SK-N-SH (cell line): ENCODE data around the gene MAN2A2.

Experiments used
- CTCF ChIP-seq: fragments of 200-600 bp; sonication (generic); IDR thresholded peaks from 2 replicates; pipeline ENCODE4 v1.6.1; 2017; ENCODE audit warnings: antibody characterized with exemption, mild to moderate bottlenecking, moderate library complexity
- GATA2 ChIP-seq: sonication (generic); formaldehyde crosslinking; IDR thresholded peaks from 2 replicates; pipeline ENCODE4 v1.5.0; 2020; ENCODE audit warnings: mild to moderate bottlenecking, missing genetic modification reagents
- IRF3 ChIP-seq: fragments of 150-350 bp; IDR thresholded peaks from 2 replicates; pipeline ENCODE4 v1.6.1; 2016; ENCODE audit warnings: mild to moderate bottlenecking, low read depth, low read length
- MAX ChIP-seq: IDR thresholded peaks from 2 replicates; pipeline ENCODE4 v1.4.0; 2012; ENCODE audit warnings: low read depth
- NFIC ChIP-seq: IDR thresholded peaks from 2 replicates; pipeline ENCODE4 v1.4.0; 2012; ENCODE audit warnings: borderline replicate concordance
- POLR2AphosphoS5 ChIP-seq: IDR thresholded peaks from 2 replicates; pipeline ENCODE4 v1.6.1; 2012; ENCODE audit warnings: low read depth, low read length
- RAD21 ChIP-seq: IDR thresholded peaks from 2 replicates; pipeline ENCODE4 v1.6.1; 2012; ENCODE audit warnings: mild to moderate bottlenecking, low read length
- TAF1 ChIP-seq: IDR thresholded peaks from 2 replicates; pipeline ENCODE4 v1.6.1; 2012; ENCODE audit warnings: low read depth, mild to moderate bottlenecking, low read length, moderate library complexity, borderline replicate concordance
- YY1 ChIP-seq: IDR thresholded peaks from 2 replicates; pipeline ENCODE4 v1.4.0; 2012; ENCODE audit warnings: low read depth, mild to moderate bottlenecking
- ZBTB33 ChIP-seq: IDR thresholded peaks from 2 replicates; pipeline ENCODE4 v1.4.0; 2012; ENCODE audit warnings: low read depth, borderline replicate concordance
- TF ChIP-seq, protein P1 (sequence below): IDR thresholded peaks from 2 replicates; pipeline ENCODE4; 2012

DNA sequence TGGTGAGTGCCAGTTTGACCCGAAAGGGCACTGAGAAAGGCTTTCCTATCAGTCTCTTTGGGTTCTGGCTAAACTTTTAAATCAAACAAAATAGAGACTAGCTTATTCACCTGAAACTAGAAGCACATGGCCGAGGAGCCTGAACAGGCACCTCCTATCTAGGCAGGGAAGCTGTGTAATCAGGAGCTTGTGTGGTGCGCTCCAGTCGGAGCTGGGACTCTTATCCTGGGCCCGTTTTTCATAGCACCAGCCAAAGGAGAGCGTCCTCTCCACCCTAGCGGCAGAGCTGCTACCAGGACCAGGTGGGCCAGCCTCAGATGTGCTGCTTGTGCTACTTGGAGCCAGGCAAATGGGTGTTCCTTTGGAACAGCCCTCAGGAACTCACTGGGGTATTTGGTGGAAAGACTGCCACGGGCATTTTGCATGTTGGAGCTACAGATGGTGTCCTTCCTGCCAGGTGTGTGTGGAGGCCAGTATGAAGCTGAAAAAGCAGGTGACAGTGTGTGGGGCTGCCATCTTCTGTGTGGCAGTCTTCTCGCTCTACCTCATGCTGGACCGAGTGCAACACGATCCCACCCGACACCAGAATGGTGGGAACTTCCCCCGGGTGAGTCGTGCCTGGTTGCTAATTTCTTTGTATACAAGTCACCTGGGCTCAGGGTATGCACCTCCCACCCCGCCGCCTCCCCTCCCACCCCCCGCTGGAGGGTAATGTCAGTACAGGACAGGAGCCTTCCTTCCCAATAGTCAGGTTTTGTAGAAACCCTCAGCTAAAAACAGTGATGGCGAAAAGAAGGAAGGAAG, 833 bp downstream of the MAN2A2 start:
- TF ChIP-seq CTCF, result no peak
- TF ChIP-seq, protein P1, sequence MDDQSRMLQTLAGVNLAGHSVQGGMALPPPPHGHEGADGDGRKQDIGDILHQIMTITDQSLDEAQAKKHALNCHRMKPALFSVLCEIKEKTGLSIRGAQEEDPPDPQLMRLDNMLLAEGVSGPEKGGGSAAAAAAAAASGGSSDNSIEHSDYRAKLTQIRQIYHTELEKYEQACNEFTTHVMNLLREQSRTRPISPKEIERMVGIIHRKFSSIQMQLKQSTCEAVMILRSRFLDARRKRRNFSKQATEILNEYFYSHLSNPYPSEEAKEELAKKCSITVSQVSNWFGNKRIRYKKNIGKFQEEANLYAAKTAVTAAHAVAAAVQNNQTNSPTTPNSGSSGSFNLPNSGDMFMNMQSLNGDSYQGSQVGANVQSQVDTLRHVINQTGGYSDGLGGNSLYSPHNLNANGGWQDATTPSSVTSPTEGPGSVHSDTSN, result no peak
- no peak for TF ChIP-seq GATA2 (CRISPR knock-in tag)
- no peak for TF ChIP-seq YY1
- TF ChIP-seq POLR2AphosphoS5, result no peak
- no peak for TF ChIP-seq NFIC
- TF ChIP-seq TAF1, result no peak
- TF ChIP-seq ZBTB33, result no peak
- TF ChIP-seq RAD21, result no peak
- no peak for TF ChIP-seq IRF3
- no peak for TF ChIP-seq MAX
